Activated T-helper 1 cell treated with anti-CD3 and anti-CD28 coated beads, Interleukin-2, amount 50 U/mL, for 16 hours (primary cell): ENCODE data around the gene ATP7A.
"Not testable (repeated sequence)": the region's sequence is repeated elsewhere in the genome, so short reads cannot be mapped to it uniquely, and the experiment has no call there.

ENCODE experiments used
- DNase-seq, 2 donors: peaks; one replicate each; pipeline ENCODE4 v3.0.0-alpha.2; 2020; ENCODE audit warnings: low read depth in 1 of 2, low spot score in 1 of 2

ATP7A gene

DNA sequence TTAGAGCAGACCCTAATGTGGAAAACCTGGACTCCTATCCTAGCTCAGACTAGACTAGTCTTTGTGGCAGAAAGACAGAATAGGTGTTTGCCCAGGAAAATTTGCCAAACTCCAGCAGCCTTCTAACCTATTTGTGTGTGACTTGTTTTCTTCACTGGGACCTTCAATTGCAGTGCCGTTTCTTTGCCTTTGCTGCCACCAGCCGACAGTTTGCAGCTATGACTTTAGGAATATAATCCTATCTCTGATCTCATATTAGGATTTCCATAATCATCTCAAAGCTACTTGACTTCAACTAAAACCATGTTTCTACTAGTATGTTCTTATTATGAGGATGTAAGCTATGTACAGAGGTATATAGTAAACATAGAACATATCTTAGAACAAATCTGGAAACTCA lies 119.2 kb downstream of the ATP7A start:
- no peak for DNase-seq

DNA sequence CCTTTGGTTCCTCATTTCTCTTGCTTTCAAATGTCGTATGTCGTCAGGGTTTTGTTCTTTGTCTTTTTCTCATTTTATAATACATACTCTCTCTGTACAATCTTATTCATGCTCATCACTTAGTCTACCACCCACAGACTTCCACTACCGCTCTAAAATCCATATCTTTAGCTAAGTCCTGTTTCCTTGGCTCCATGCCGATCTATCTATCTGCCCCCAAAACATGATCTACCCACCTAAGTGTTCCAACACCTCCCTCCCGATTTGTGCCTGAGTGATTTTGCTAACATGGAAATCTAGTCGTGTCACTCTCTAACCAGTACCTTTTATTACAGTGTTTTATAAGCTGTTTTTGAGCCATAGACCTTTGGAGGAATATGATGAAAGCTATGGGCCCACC lies 124.6 kb downstream of the ATP7A start:
- DNase-seq, result no peak

DNA sequence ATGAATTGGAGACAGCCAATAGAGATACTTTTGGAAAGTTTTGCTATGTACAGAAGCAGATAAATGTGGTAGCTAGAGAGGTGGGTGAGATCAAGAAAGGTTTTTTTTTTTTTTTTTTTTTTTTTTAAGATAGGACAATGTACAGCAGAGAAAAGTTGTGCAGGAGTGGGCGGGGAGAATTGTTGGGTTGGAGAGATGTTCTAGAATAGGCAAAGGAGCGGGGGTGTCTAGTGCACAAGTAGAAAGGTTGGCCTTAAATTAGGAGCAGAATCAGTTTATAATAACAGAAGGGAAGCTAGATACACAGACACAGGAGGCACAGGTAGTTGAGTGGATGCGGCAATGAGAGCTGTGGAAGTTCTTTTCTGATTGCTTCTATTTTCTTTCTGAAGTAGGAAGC lies 127.4 kb downstream of the ATP7A start:
- DNase-seq, result no peak

DNA sequence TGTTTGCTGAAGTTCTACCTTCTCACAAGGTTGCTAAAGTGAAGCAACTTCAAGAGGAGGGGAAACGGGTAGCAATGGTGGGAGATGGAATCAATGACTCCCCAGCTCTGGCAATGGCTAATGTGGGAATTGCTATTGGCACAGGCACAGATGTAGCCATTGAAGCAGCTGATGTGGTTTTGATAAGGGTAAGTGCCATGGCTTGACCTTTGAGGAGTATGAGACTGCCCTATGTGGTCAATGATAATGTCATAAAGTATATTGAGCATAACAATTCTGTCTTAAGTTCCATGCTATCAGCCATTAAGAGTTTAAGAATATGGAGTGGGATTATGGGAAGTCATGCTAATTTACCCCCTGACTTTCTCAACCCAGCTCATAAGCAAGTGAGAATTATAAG lies 132.1 kb downstream of the ATP7A start:
- DNase-seq, result no peak

DNA sequence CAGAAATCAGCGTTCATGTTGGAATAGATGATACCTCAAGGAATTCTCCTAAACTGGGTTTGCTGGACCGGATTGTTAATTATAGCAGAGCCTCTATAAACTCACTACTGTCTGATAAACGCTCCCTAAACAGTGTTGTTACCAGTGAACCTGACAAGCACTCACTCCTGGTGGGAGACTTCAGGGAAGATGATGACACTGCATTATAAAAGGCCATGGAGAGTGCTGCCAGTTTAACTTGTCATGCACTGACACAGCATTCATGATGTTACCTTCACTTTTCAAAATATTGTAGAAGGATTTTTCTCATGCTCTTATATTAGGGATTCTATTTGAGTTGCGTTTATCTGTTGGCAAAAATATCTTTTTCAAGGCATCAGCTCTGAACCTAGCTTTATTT lies 135.9 kb downstream of the ATP7A start:
- DNase-seq, result no peak

DNA sequence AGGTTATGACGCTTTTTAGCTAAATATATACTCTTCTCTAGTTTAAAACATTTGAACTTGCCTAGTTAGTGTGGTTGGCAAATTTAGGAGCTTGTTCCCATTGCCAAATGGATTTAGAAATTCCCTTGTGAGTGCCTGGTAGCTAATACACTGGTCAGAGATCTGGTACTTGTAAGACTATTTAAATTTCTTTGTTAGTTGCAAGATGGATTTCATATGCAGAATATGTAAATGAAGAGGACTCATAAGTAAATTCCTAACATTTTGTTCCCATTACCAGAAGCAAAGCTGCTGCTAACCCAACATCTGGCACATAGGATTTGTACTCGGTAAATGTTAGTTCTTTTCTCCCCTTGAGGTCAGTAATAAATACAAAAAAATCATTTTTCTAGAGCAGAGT lies 137.6 kb downstream of the ATP7A start:
- no peak for DNase-seq

DNA sequence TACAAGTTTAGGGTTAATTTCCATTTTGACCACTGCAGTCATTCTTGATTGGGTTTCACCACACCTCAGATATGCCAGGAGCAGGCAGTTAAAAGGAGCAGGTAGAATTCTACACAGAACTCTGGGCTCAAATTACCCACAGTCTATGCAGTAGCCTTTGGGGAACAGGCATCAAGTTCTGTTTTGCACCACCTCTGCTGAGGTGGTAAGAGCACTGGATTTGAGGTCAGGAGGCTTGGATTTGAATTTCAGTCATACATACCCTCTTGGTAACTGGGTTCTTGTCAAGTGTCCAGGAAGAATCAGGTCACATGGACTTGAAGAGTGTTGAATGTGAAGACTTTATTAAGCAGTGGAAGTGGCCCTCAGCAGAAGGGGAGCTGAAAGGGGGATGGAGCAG lies 153.2 kb downstream of the ATP7A start:
- no peak for DNase-seq

DNA sequence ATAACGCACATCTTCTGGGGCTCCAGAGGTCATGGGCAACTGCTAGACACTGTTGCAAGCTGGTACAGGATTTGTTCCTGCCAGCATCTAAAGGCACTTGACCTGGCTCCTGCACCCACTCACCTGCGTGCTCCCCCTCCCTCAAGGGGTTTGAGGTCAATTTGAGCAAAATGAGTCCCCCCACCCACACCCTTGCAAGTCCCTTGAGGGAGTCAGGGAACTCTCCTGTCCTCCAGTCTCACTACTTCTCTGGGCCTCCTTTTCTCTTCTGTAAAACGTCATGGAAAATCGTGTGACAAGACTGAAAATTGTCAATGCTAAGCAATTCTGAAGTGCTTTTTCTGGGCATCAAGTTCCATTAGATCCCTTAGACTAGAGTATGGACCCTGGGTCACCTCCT lies 153.7 kb downstream of the ATP7A start:
- no peak for DNase-seq

DNA sequence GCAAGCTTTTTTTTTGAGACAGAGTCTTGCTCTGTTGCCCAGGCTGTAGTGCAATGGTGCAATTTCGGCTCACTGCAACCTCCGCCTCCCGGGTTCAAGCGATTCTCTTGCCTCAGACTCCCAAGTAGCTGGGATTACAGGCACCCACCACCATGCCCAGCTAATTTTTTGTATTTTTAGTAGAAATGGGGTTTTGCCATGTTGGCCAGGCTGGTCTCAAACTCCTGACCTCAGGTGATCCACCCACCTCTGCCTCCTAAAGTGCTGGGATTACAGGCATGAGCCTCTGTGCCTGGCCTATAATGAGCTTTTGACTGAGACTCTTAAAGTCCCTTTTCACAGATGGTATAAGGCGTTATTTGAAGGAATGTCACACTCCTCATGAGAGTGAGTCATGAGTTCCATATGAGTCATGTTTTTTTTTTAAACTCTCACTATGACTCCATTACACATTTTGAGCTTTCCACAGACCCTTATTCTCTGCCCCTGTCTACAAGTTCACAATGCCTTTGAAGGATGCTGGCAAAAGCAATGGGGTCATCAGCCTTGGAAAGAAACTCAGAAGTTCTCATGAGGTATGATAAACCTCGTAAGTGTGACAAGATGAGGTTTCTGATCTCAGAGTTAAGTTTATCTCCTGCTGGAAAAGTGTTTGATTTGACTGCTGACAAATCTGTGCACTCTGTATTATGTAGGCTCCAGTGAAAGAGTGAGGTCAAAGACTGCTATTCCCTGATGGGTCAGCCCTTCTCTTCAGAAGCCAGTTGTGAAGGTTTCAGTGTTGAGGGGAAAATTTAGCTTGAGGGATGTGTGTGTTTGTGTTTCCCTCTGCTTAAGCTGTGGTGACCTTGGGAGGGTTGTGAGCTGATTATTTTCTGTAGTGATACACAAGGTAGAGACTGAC lies 154.5 kb downstream of the ATP7A start:
- not testable (repeated sequence) for DNase-seq

DNA sequence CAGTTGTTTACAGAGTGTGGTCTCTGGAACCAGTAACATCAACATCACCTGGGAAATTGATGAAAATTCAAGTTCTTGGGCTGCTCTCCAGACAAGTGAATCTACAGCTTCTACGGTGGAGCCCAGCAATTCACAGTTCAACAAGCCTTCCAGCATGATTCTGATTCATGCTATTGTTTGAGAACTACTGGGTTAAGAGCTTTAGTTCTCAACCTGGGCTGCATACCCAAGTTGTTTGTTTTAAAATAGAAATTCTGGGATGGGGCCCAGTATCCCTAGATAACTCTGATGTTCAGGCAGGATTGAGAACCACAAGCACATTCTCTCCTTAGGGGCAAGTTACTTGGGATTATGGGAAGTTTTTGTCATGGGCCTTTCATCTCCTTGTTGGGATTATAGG lies 155.6 kb downstream of the ATP7A start:
- no peak for DNase-seq

DNA sequence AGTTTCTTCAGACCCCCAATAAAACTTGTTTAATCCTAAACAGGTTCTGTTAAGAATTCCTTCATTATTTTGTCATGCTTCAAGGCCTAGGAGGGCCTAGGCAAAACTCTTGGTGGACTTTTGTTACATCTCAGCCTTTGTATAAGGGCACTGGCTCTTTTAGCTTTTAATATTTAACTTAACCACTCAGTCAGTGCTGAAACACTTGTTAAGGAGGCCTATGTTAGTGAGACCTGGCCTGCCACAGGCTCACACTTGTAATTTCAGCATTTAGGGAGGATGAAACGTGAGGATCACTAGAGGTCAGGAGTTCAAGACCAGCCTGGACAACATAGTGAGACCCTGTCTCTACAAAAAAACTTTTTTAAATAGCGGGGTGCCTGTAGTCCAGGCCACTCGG lies 160.8 kb downstream of the ATP7A start:
- no peak for DNase-seq

DNA sequence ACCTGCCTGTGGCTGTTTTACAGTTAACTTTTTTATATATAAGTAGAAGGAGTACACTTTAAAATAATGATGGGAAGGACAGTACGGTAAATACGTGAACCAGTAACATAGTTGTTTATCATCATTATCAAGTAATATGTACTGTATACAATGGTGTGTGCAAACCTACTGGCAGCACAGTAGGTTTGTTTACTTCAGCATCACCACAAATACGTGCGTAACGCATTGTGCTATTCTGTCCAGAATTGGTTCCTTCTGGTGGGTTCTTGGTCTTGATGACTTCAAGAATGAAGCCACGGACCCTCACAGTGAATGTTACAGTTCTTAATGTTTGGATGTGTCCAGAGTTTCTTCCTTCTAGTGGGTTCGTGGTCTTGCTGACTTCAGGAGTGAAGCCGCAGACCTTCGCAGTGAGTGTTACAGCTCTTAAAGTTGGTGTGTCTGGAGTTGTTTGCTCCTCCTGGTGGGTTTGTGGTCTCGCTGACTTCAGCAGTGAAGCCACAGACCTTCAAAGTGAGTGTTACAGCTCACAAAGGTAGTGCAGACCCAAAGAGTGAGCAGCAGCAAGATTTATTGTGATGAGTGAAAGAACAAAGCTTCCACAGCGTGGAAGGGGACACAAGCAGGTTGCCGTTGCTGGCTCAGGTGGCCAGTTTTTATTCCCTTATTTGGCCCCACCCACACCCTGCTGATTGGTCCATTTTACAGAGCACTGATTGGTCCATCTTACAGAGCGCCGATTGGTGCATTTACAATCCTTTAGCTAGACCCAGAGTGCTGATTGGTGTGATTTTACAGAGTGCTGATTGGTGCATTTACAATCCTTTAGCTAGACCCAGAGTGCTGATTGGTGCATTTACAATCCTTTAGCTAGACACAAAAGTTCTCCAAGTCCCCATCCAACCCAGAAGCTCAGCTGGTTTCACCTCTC lies 162.9 kb downstream of the ATP7A start:
- not testable (repeated sequence) for DNase-seq

DNA sequence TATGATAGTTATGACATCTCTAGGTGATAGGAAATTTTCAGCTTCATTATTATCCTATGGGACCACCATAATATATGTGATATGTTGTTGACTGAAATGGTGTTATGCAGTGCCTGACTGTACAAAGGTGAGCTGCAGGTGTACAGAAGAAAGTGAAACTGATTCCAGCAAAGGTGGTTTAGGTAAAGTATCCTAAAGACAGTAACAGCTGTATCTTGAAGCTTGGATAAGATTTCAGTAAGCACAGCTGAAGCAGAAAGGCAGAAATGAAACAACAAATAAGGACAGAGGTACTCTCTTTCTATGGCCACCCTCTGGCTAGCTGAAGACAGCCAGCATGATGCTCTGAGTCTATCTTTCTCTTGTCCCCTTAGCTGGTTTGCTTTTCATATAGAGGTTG lies 163.6 kb downstream of the ATP7A start:
- DNase-seq, result no peak

DNA sequence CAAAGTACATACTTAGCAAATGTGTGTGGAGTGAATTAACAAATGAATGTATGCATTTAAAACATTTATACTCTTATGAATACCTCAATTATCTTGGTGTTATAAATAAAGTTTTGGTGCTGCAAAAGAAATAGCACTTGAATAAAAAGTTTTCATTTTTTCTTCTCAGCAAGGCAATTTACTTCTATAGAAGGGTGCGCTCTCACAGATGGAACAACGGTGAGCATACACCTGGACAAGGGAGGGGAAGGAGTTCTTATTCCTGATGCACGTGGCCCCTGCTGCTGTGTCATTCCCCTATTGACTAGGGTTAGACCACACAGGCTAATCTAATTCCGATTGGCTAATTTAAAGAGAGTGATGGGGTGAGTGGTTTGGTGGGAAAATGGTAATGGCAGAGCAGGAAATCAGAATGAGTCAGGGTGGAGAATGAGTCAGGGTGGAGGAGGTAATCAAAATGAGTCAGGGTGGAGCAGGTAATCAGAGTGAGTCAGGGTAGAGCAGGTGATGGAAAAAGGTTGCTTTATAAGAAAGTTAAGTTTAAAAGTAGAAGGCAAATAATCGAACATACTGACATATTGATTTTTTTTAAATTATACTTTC lies 165.4 kb downstream of the ATP7A start:
- no peak for DNase-seq

DNA sequence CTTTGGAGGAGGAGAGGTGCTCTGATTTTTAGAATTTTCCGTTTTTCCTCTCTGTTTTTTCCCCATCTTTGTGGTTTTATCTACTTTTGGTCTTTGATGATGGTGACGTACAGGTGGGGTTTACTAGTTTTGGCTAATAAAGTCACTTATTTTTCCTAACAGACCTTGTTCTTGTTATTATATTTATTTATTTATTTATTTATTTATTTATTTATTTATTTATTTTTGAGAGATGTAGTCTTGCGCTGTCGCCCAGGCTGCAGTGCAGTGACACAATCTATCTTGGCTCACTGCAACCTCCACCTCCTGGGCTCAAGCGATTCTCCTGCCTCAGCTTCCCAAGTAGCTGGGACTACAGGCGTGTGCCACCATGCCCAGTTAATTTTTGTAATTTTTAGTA lies 170.9 kb downstream of the ATP7A start:
- not testable (repeated sequence) for DNase-seq

DNA sequence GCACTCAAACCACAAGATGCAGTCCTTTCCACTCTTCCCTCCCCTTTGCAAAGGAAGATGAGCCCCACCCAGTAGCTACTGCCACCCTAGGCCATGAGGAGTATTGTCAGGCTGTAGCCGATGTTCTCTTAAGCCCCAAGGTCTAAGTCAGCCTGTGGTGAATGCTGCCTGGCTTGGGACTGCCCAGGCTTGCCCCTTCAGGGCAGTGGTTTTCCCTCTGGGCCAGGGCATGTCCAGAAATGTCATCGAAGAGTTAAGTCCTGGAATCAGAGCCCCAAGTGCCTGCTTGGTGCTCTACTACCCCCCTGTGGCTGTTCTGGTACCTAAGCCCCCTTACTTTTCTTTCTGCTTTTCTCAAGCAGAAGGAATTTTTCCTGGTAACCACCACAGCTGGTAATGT lies 181.8 kb downstream of the ATP7A start:
- DNase-seq, result no peak

DNA sequence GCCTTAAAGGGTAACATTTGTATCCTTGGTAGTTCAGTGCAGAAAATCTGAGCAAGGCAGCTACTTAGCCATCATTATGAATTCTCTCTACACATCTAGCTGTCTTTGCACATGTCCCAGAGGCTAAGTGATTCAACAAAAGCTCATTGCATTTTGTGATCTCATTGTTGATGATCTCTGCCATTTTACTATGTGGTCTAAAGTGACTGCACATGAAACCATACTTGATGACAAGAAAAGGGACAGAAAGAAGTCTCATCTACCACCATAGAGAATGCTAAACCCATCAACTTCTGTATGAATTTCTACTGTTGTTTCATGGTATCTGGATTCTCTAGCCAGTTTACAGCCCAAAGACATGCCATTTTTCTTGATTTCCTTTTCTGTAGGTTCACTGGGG lies 187.6 kb downstream of the ATP7A start:
- DNase-seq, result no peak
